ENCODE results near the gene COX6B2.

COX6B2 gene

GRCh38 chr19:55385724-55386492 is 31.4 kb upstream of the COX6B2 start, which contains the start of gene RPL28 (continued):
- TF ChIP-seq ZNF362 (tag by site-specific recombination; IDR thresholded peaks at IDR 0.05) = no peak
- 0 out of 2 replicates have a peak, but pooled peaks have one; percentile 34 for TF ChIP-seq ZBTB7A (tag by site-specific recombination; IDR thresholded peaks at IDR 0.05; ENCODE audit: low read depth)
- no peak for TF ChIP-seq PRDM2 (tag by site-specific recombination; IDR thresholded peaks at IDR 0.05; ENCODE audit: borderline replicate concordance)
- TF ChIP-seq ZBTB8A (tag by site-specific recombination; IDR thresholded peaks at IDR 0.05) = no peak
- TF ChIP-seq ZNF530 (tag by site-specific recombination; IDR thresholded peaks at IDR 0.05; ENCODE audit: low read depth) = no peak
- TF ChIP-seq ZSCAN16 (tag by site-specific recombination; IDR thresholded peaks at IDR 0.05) = no peak
- TF ChIP-seq YY2 (tag by site-specific recombination; IDR thresholded peaks at IDR 0.05) = peak; percentile 80
- TF ChIP-seq HOXC10 (CRISPR knock-in tag; IDR thresholded peaks at IDR 0.05) = peak; percentile 86; the same call in 1 of the 2 replicates
- TF ChIP-seq ZFP41 (tag by site-specific recombination; IDR thresholded peaks at IDR 0.05; ENCODE audit: borderline replicate concordance) = peak; percentile 63; the same call in 1 of the 2 replicates
- peak; percentile 93 for TF ChIP-seq GLI4 (tag by site-specific recombination; IDR thresholded peaks at IDR 0.05)
- TF ChIP-seq ZNF433 (tag by site-specific recombination; IDR thresholded peaks at IDR 0.05; ENCODE audit: low read depth) = no peak
- TF ChIP-seq ZNF16 (tag by site-specific recombination; IDR thresholded peaks at IDR 0.05; ENCODE audit: low read depth) = 0 out of 2 replicates have a peak, but pooled peaks have one; percentile 42
- no peak for TF ChIP-seq ZIC2 (tag by site-specific recombination; IDR thresholded peaks at IDR 0.05)
- no peak for TF ChIP-seq ZNF529 (tag by site-specific recombination; IDR thresholded peaks at IDR 0.05; ENCODE audit: insufficient replicate concordance)
- TF ChIP-seq ZSCAN30 (tag by site-specific recombination; IDR thresholded peaks at IDR 0.05) = no peak
- TF ChIP-seq ZNF19 (tag by site-specific recombination; IDR thresholded peaks at IDR 0.05; ENCODE audit: low read depth) = no peak
- TF ChIP-seq PRDM1 (tag by site-specific recombination; IDR thresholded peaks at IDR 0.05) = no peak
- TF ChIP-seq ZNF658 (tag by site-specific recombination; IDR thresholded peaks at IDR 0.05) = no peak
- TF ChIP-seq ZNF155 (tag by site-specific recombination; IDR thresholded peaks at IDR 0.05) = no peak
- no peak for TF ChIP-seq ZNF830 (tag by site-specific recombination; IDR thresholded peaks at IDR 0.05; ENCODE audit: low read depth)
- TF ChIP-seq HOXD13 (CRISPR knock-in tag; IDR thresholded peaks at IDR 0.05; ENCODE audit: borderline replicate concordance) = peak; percentile 68
- TF ChIP-seq ZNF596 (tag by site-specific recombination; IDR thresholded peaks at IDR 0.05) = no peak
- peak; percentile 83 for TF ChIP-seq KLF8 (tag by site-specific recombination; IDR thresholded peaks at IDR 0.05)
- no peak for TF ChIP-seq ZNF311 (tag by site-specific recombination; IDR thresholded peaks at IDR 0.05; ENCODE audit: borderline replicate concordance)
- TF ChIP-seq ZNF121 (tag by site-specific recombination; IDR thresholded peaks at IDR 0.05) = no peak
- TF ChIP-seq GLI2 (tag by site-specific recombination; IDR thresholded peaks at IDR 0.05; ENCODE audit: borderline replicate concordance, low read depth) = no peak
- no peak for TF ChIP-seq ZNF423 (tag by site-specific recombination; IDR thresholded peaks at IDR 0.05)
- peak; percentile 71 for TF ChIP-seq ZNF335 (tag by site-specific recombination; conservative IDR thresholded peaks at IDR 0.05)
- no peak for TF ChIP-seq ZNF366 (tag by site-specific recombination; conservative IDR thresholded peaks at IDR 0.05)
- peak; percentile 71; the same call in 1 of the 2 replicates for TF ChIP-seq ZNF239 (tag by site-specific recombination; IDR thresholded peaks at IDR 0.05)
- TF ChIP-seq ZNF785 (tag by site-specific recombination; IDR thresholded peaks at IDR 0.05) = peak; percentile 70; the same call in 1 of the 2 replicates
- TF ChIP-seq ZNF561 (tag by site-specific recombination; IDR thresholded peaks at IDR 0.05; ENCODE audit: borderline replicate concordance) = peak; percentile 58; the same call in 1 of the 2 replicates
- TF ChIP-seq ZEB2 (tag by site-specific recombination; IDR thresholded peaks at IDR 0.05) = no peak
- peak; percentile 82; the same call in 1 of the 2 replicates for TF ChIP-seq REPIN1 (tag by site-specific recombination; IDR thresholded peaks at IDR 0.05; ENCODE audit: low read depth)
- no peak for TF ChIP-seq ZNF621 (tag by site-specific recombination; IDR thresholded peaks at IDR 0.05)
- TF ChIP-seq OVOL3 (tag by site-specific recombination; IDR thresholded peaks at IDR 0.05) = peak; percentile 63; the same call in 1 of the 2 replicates

All from HEK293 (cell line).